MCF 10A (cell line): Measurements from ENCODE around the gene RRAGD. TPM values are rescaled to one million over a fixed set of nuclear protein-coding genes. Genes with fewer than 3 reads are reported as not detected.

Experiments
- BruUV-seq: library from RNA; stranded (reverse); fragments of 400-500 nt; replicated peaks from 2 replicates; lab custom pipeline; 2021; lab: Mats Ljungman, UMichigan
- CTCF ChIA-PET: fragments of 300-600 bp; sonication (Branson Sonifier 250); formaldehyde crosslinking; extraction: SDS; loops from one replicate; lab custom pipeline; 2021; ENCODE audit warnings: antibody characterized with exemption, inconsistent platforms; lab: Yijun Ruan, JAX
- POLR2A ChIA-PET: fragments of 300-600, 350-650 bp; sonication (Branson Sonifier 250); formaldehyde crosslinking; extraction: SDS; loops from one replicate; lab custom pipeline; 2020; ENCODE audit warnings: antibody characterized with exemption, inconsistent platforms; lab: Yijun Ruan, JAX
- DNase-seq: peaks from one replicate; pipeline ENCODE4 v3.0.0-alpha.2; 2018; ENCODE audit not compliant: unreplicated experiment
- H3K27ac Mint-ChIP-seq: one replicate; pipeline ENCODE4 v1.8.0; 2022; ENCODE audit warnings: mild to moderate bottlenecking, low read depth, mixed read lengths; ENCODE audit not compliant: unreplicated experiment
- H3K27me3 Mint-ChIP-seq: one replicate; pipeline ENCODE4 v1.8.0; 2022; ENCODE audit warnings: mixed read lengths; ENCODE audit not compliant: insufficient read depth, unreplicated experiment
- H3K36me3 Mint-ChIP-seq: one replicate; pipeline ENCODE4 v1.8.0; 2022; ENCODE audit warnings: mild to moderate bottlenecking, moderate library complexity, mixed read lengths; ENCODE audit not compliant: insufficient read depth, unreplicated experiment
- H3K4me1 Mint-ChIP-seq: one replicate; pipeline ENCODE4 v1.8.0; 2022; ENCODE audit warnings: mixed read lengths; ENCODE audit not compliant: insufficient read depth, unreplicated experiment
- H3K4me3 Mint-ChIP-seq: one replicate; pipeline ENCODE4 v1.8.0; 2022; ENCODE audit warnings: mild to moderate bottlenecking, moderate library complexity, mixed read lengths; ENCODE audit not compliant: unreplicated experiment
- H3K9me3 Mint-ChIP-seq: one replicate; pipeline ENCODE4 v1.8.0; 2022; ENCODE audit warnings: mixed read lengths; ENCODE audit not compliant: unreplicated experiment
- CTCF ChIP-seq: fragments of 200-600 bp; IDR thresholded peaks from one replicate; pipeline ENCODE4 v1.8.0; 2022; ENCODE audit warnings: antibody characterized with exemption, mild to moderate bottlenecking; ENCODE audit not compliant: unreplicated experiment
- intact Hi-C: fragments of 100-400 bp; cut with micrococcal nuclease; formaldehyde crosslinking; loops from 2 replicates; pipeline ENCODE4 v1.14.1; 2022
- total RNA-seq: library from RNA; stranded (reverse); gene quantifications from 2 replicates; pipeline ENCODE4 v1.2.3, GENCODE V29; 2022

Gene RRAGD
- total RNA-seq, 1 experiment from 2014 or later = 0.33 TPM

- H3K27ac Mint-ChIP-seq = peak overlapping the region; percentile 98
- H3K4me1 Mint-ChIP-seq = peaks cover 22% of the 10 kb centered on the region
- peak overlapping the region; percentile 96 for H3K4me3 Mint-ChIP-seq
- CTCF ChIA-PET = interaction anchor here (0.6 to 1.8 kb wide), 2 partner anchors 19 to 285 kb away, joined by 3 to 13 read pairs; no protein-coding TSS in a partner anchor
- H3K27me3 Mint-ChIP-seq = no peaks in the 10 kb centered on the region
- H3K9me3 Mint-ChIP-seq = no peaks in the 10 kb centered on the region
- TSS peak; percentile 93 for BruUV-seq
- POLR2A ChIA-PET = interaction anchor here (0.7 to 3.3 kb wide), 13 partner anchors 8 to 390 kb away, joined by 3 to 17 read pairs (median 6); partner anchors contain the start of genes LYRM2, PM20D2, PNRC1 and RNGTT
- TF ChIP-seq CTCF = no peak
- intact Hi-C loops = no loop called here
- DNase-seq = no peak
- H3K36me3 Mint-ChIP-seq = no peaks in the 10 kb centered on the region
Observed at GRCh38 chr6:89353118-89353556, 58.9 kb downstream of the RRAGD start.

DNA sequence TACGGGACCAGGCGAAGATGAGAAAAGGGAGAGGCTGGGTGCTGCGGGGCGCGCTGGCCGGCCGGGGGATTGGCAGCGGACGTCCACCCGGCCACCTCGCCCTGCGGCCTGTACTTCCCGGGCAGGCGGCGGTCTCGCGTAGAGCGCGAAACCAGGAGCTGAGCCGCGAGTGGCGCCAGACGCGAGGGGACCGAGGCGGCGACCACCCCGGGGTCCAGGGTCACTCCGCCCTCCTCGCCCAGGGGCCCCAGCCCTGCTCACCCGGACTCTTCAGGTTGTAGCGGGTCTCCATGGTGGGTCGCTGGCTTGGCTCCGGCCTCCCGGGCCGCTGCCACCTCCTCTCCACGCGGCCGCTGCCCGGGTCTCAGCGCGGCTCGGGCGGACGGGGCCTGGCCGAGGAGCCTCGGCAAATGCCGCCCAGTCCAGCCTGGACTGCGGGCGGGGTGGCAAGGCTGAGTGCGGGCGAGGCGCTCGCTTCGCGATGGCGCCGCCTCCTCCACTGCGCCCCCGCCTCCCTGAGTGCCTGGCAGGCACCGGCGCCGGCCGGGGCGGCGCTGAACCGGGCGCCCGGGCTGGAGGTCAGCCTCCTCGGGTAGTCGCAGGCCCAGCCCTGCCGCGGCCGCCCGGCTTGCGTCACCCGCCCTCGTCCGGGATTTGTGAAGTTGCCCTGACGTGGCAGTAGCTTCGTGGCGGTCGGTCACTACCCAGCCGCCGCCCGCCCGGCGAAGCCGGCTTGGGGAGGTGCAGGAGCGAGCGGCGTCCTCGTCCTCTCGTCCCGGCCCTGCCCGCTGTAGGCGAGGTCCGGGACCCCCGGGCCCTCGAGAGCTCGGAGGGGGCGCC is 59.6 kb downstream of the RRAGD start, which contains the start of gene UBE2J1:
TSS of gene UBE2J1 (minus strand) at position 445 of the 840 bp plus-strand sequence. CDS start at position 292, 153 bp downstream.
- POLR2A ChIA-PET = interaction anchor here (0.6 to 3.3 kb wide), 21 partner anchors 9 to 939 kb away, joined by 3 to 17 read pairs (median 4); partner anchors contain the start of genes LYRM2, PM20D2, PNRC1 and RNGTT
- no peak for TF ChIP-seq CTCF
- peak; percentile 89 for DNase-seq
- intact Hi-C loops = loop anchor here (1.0 kb wide), 1 partner anchor 53 kb away; no protein-coding TSS in a partner anchor
- Mint-ChIP-seq H3K4me1 (peaks cover 22% of the 10 kb centered on the region), H3K4me3 (peak within 1 kb of the TSS; percentile 96), H3K27me3 (no peaks in the 10 kb centered on the region), H3K36me3 (no peaks in the 10 kb centered on the region), H3K9me3 (no peaks in the 10 kb centered on the region), H3K27ac (peak within 1 kb of the TSS; percentile 98)
- BruUV-seq = no TSS peak
- CTCF ChIA-PET = interaction anchor here (0.5 to 1.8 kb wide), 4 partner anchors 12 to 400 kb away, joined by 3 to 13 read pairs (median 4); no protein-coding TSS in a partner anchor

GRCh38 chr6:89351671-89352277 is 60.3 kb downstream of the RRAGD start:
- Mint-ChIP-seq H3K9me3 (no peaks in the 10 kb centered on the region), H3K27me3 (no peaks in the 10 kb centered on the region), H3K27ac (peak overlapping the region; percentile 98), H3K4me3 (peak overlapping the region; percentile 96), H3K4me1 (peaks cover 22% of the 10 kb centered on the region), H3K36me3 (no peaks in the 10 kb centered on the region)
- intact Hi-C loops = loop anchor here (1.0 kb wide), 1 partner anchor 52 kb away; no protein-coding TSS in a partner anchor
- ChIA-PET CTCF (interaction anchor here (0.6 to 1.8 kb wide), 6 partner anchors 11 to 369 kb away, joined by 3 to 13 read pairs (median 5); partner anchors contain the start of gene LYRM2), POLR2A (interaction anchor here (0.6 to 3.3 kb wide), 19 partner anchors 11 to 940 kb away, joined by 3 to 17 read pairs (median 4); partner anchors contain the start of genes CASP8AP2, LYRM2, PM20D2 and RNGTT)
- no peak for TF ChIP-seq CTCF
- TSS peak; percentile 65 for BruUV-seq
- no peak for DNase-seq
